SK-N-SH treated with all-trans-retinoic acid at 6 μM for 48 hours (cell line): Measurements from ENCODE around the gene SLCO3A1.

Source experiments
- ARNTL ChIP-seq: fragments of 450-650 bp; formaldehyde crosslinking; IDR thresholded peaks from 2 replicates; pipeline ENCODE4 v1.5.0; 2020; ENCODE audit warnings: low read depth, mild to moderate bottlenecking, moderate library complexity, borderline replicate concordance
- BACH2 ChIP-seq: fragments of 250-450 bp; sonication (Bioruptor Pico); IDR thresholded peaks from 2 replicates; pipeline ENCODE4 v1.9.0; 2021; ENCODE audit warnings: mild to moderate bottlenecking, borderline replicate concordance
- CREB5 ChIP-seq: fragments of 250-450 bp; sonication (Bioruptor Pico); IDR thresholded peaks from 2 replicates; pipeline ENCODE4 v1.5.1; 2020; ENCODE audit warnings: low read depth, mild to moderate bottlenecking, moderate library complexity
- CSDC2 ChIP-seq: fragments of 250-450 bp; sonication (Bioruptor Pico); IDR thresholded peaks from 2 replicates; pipeline ENCODE4 v1.5.0; 2020; ENCODE audit warnings: mild to moderate bottlenecking, moderate library complexity
- ESRRG ChIP-seq: fragments of 250-450 bp; sonication (Bioruptor Pico); IDR thresholded peaks from 2 replicates; pipeline ENCODE4 v1.6.1; 2021; ENCODE audit warnings: mild to moderate bottlenecking
- RARB ChIP-seq: fragments of 250-450 bp; sonication (Bioruptor Pico); IDR thresholded peaks from 2 replicates; pipeline ENCODE4 v1.8.0; 2021; ENCODE audit warnings: mild to moderate bottlenecking, moderate library complexity
- ZC3H10 ChIP-seq: fragments of 250-450 bp; sonication (Bioruptor Pico); IDR thresholded peaks from 2 replicates; pipeline ENCODE4 v1.5.1; 2021; ENCODE audit warnings: mild to moderate bottlenecking, moderate library complexity
- ZFP30 ChIP-seq: fragments of 450-650 bp; formaldehyde crosslinking; IDR thresholded peaks from 2 replicates; pipeline ENCODE4 v1.5.0; 2022; ENCODE audit warnings: mild to moderate bottlenecking, moderate library complexity
- ZNF8 ChIP-seq: fragments of 450-650 bp; formaldehyde crosslinking; IDR thresholded peaks from 2 replicates; pipeline ENCODE4 v1.5.0; 2020; ENCODE audit warnings: mild to moderate bottlenecking, moderate library complexity
- TF ChIP-seq, protein P1 (sequence below): fragments of 250-450 bp; sonication (Bioruptor Pico); IDR thresholded peaks from 2 replicates; pipeline ENCODE4 v1.5.1; 2021; ENCODE audit warnings: mild to moderate bottlenecking, moderate library complexity

DNA sequence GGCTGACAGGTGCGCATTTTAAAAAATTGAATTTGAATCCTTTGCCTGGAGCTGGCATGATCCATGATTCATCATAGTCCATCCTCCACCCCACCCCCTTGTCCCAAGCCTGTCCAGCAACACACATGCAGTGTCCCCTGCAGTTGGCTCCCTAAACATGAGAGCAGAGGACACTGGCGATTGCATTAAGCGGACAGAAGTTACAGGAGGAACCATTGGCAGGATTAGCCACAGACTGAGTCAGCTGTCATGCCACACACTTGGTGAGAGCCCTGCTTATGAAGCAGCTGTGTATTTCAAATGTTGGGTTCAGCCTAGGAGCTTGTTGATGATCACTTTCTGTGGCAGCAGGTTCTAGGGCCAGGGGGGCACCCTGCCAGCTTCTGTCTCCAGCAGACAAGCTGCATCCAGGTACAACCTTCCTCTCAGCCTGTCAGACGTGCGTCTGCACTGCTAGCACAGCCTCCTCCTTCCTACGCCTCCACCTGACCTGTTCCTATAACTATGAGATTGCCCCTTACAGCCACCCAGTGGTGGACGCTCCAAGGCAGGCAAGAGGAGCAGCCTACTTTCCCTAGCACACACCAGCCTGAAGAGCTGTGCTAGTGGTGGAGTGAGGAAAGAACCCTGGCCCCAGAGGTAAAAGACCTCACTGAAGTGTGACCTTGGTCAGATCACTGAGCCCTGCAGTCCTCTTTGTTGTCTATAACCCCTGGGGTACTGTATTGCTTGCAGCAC is 121.9 kb downstream of the SLCO3A1 start:
- TF ChIP-seq ZFP30, result no peak
- TF ChIP-seq ESRRG, result no peak
- no peak for TF ChIP-seq ZNF8 (CRISPR knock-in tag)
- no peak for TF ChIP-seq CSDC2 (CRISPR knock-in tag)
- TF ChIP-seq CREB5, result no peak
- TF ChIP-seq ARNTL, result no peak
- TF ChIP-seq RARB (CRISPR knock-in tag), result no peak
- TF ChIP-seq, protein P1, sequence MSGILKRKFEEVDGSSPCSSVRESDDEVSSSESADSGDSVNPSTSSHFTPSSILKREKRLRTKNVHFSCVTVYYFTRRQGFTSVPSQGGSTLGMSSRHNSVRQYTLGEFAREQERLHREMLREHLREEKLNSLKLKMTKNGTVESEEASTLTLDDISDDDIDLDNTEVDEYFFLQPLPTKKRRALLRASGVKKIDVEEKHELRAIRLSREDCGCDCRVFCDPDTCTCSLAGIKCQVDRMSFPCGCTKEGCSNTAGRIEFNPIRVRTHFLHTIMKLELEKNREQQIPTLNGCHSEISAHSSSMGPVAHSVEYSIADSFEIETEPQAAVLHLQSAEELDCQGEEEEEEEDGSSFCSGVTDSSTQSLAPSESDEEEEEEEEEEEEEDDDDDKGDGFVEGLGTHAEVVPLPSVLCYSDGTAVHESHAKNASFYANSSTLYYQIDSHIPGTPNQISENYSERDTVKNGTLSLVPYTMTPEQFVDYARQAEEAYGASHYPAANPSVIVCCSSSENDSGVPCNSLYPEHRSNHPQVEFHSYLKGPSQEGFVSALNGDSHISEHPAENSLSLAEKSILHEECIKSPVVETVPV (CRISPR knock-in tag), result no peak
- TF ChIP-seq ZC3H10 (CRISPR knock-in tag), result no peak
- TF ChIP-seq BACH2 (CRISPR knock-in tag), result no peak
